GM12801 (cell line): ENCODE data around the gene BMS1.

ENCODE experiments used
- TF ChIP-seq, protein P1 (sequence below): IDR thresholded peaks from one replicate; pipeline ENCODE4 v1.5.1; 2011; ENCODE audit warnings: control low read depth; ENCODE audit not compliant: insufficient read length; ENCODE audit errors: extremely low read depth

The BMS1 gene

DNA sequence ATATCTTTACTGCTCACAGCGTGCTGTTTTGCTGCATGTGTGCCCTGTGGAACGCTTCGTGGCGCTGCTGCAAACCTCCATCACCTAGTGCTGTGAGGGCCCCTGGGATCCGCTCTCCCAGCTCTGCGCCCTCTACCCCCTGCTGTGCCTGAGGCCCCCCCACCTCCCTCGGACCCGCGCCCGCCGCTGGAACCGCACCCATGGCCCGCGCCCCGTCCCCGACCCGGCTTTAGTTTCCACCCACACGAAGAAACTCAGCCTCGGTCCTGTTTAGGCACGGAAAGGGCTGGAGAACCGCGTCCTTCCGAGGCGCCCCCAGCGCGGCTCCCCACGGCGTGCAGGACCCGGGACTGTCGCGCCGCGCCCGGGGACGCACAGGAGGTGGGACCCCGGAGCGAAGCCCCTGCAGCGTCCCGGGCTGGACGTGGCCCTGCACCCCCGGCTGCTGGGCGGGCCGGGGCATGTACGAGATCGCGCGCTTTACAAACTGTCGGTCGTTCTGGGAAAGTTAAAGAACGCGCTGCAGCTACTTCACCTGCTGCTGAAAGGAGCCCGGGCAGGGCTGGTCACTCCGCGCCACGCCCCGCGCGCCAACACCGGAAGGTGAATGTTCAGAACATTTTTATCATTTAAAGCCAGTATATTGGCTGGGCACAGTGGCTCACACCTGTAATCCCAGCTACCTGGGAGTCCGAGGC, 54.3 kb downstream of the BMS1 start:
- TF ChIP-seq, protein P1, sequence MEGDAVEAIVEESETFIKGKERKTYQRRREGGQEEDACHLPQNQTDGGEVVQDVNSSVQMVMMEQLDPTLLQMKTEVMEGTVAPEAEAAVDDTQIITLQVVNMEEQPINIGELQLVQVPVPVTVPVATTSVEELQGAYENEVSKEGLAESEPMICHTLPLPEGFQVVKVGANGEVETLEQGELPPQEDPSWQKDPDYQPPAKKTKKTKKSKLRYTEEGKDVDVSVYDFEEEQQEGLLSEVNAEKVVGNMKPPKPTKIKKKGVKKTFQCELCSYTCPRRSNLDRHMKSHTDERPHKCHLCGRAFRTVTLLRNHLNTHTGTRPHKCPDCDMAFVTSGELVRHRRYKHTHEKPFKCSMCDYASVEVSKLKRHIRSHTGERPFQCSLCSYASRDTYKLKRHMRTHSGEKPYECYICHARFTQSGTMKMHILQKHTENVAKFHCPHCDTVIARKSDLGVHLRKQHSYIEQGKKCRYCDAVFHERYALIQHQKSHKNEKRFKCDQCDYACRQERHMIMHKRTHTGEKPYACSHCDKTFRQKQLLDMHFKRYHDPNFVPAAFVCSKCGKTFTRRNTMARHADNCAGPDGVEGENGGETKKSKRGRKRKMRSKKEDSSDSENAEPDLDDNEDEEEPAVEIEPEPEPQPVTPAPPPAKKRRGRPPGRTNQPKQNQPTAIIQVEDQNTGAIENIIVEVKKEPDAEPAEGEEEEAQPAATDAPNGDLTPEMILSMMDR: no peak

DNA sequence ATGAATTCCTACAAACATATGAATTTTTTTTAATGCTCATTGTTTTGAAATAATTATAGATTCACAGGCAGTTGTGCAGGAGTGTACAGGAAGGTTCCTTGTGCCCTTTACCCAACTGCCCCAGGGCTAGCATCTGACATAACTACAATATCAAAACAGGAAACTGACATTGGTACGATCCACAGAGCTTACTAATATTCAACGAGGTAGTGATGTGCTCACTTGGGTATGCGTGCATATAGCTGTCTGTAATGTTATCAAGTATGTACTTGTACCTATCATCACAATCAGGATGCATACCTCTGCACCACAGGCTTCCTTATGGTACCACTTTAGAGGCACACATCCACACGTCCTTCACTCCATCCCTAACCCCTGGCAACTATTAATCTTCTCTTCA, 68.3 kb downstream of the BMS1 start:
- TF ChIP-seq, protein P1: no peak

DNA sequence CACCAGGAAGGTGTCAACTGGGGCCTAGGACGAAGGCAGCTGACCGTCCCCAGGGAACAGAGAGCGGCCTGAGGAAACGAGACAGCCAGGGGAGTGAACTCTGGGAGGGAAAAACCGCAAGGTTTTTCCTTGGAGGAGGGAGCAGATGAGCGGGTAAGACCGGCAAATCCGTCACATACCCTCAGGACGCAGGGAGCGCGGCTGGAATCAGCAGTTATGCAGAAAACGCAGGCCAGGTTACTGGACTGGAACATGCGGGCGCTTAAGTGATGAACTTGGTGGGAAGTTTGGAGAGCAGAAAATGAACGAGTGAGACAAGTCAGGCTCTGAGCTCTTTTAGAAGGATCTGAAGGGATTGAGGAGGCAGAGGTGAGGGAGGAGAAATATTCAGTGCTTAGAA, 76.7 kb downstream of the BMS1 start:
- TF ChIP-seq, protein P1: no peak

DNA sequence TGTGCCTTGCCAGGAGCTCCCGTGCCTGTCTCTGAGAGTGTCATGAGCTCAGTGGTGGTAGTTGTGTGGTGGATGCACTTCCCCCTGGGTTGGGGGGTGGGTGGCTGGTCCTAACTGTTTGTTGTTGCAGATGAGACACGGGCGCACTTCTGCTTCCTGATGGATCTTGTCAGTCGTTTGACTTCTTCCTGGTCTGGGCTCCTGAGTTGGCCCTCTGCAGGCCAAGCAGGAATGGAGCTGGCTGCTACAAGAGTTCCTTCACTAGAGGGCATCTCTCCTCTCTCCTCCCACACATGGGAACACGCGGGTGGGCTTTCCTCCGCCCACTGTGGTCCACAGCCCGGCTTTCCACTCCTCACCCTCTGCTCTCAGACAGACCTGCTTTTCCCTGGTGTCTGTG, 82.0 kb downstream of the BMS1 start:
- TF ChIP-seq, protein P1: no peak

DNA sequence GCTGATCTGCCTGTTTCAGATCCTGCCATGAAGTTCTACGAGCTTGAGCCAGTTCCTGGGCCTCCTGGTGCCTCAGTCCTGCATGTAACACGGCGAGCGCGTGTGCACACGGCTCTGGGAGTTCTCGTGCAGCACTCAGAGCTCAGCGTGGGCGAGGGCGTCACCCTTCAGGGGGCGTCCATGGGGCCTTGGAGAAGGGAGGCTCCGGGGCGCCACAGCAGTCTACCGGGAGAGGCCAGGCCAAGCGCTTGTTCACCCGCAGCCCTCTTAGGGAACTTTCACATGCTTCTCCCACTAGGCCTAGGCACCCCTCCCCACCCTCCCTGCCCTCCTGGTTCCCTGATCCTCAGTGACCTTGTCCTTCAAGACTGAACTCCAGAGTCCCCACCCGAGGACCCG, 83.1 kb downstream of the BMS1 start:
- TF ChIP-seq, protein P1: no peak

DNA sequence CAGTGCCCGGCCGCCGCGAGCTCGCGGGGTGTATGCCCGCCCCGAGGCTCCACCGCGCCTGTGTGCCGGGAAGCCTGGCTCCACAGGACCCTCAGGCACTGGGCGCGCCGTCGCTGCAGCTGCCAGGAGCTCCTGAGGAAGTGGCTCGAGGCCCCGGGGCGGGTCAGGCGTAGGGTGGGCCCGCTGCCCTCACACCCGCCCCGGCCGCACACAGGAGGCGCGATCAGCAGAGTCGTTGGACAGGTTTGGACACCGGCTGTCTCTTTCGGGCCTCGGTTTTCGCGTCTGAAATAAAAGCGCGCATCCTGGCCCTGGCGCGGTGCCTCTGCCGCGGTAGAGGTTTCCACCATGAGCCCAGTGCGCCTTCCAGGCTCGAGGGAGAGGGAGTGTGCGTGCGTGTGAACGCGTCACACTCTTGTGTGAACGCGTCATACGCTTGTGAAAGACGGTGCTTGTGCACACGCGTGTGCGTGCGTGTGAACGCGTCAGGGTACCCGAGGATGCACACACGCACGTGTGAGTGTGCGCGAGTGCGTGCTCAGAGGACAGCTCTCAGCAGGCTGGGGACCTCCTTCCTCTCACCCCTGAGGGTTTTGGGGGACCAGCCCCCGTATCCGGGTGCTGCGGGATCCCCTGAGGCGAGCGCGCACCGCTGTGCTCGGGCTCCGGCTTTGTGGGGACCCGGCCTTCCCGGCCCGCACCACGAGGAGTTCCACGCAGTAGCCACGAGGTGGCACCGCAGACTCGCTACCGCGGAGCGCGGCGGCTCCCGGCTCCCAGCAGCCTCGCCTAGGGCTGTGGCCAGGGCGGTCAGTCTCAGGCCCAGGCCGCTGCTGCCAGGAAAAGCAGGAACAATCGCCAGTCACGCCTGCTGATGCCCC, 83.8 kb downstream of the BMS1 start:
- TF ChIP-seq, protein P1: no peak

DNA sequence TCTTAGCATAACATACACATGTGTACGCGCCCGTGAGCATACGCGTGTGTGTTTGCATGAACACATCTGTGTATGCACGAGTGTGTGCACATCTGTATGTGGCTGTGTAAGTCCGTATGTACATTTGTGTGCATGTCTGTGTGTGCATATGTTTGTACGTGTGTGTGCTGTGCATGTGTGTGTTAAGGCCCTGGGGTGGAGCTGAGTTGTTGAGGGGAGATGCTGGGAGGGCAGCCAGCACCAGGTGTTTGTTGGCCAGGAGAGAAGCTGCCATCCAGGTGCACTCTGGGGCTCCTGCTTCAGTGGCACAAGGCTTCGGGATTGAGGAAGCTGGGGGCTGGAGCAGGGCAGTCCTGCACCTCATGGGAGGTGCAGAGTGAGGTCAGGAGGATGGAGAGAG, 85.0 kb downstream of the BMS1 start:
- TF ChIP-seq, protein P1: no peak
